Calu3 (cell line): Measurements from ENCODE around the gene ASXL1. TPM values are rescaled to one million over a fixed set of nuclear protein-coding genes. Genes with fewer than 3 reads are reported as not detected.

ENCODE experiments used
- BruUV-seq: library from RNA; stranded (reverse); fragments of 400-500 nt; replicated peaks from 2 replicates; lab custom pipeline; 2021; lab: Mats Ljungman, UMichigan
- CTCF ChIA-PET: fragments of 300-600 bp; sonication (Branson Sonifier 250); formaldehyde crosslinking; loops from one replicate; lab custom pipeline; 2022; ENCODE audit warnings: antibody characterized with exemption; lab: Charles Lee
- DNase-seq: peaks from one replicate; pipeline ENCODE4 v3.0.0; 2022
- H3K27ac Mint-ChIP-seq: one replicate; pipeline ENCODE4 v1.8.0; 2022; ENCODE audit warnings: mixed read lengths; ENCODE audit not compliant: unreplicated experiment
- H3K27me3 Mint-ChIP-seq: one replicate; pipeline ENCODE4 v1.8.0; 2022; ENCODE audit warnings: mixed read lengths; ENCODE audit not compliant: unreplicated experiment
- H3K36me3 Mint-ChIP-seq: one replicate; pipeline ENCODE4 v1.8.0; 2022; ENCODE audit warnings: mild to moderate bottlenecking, moderate library complexity, mixed read lengths; ENCODE audit not compliant: insufficient read depth, unreplicated experiment
- H3K4me1 Mint-ChIP-seq: one replicate; pipeline ENCODE4 v1.8.0; 2022; ENCODE audit warnings: mild to moderate bottlenecking, low read depth, mixed read lengths; ENCODE audit not compliant: unreplicated experiment
- H3K4me3 Mint-ChIP-seq: one replicate; pipeline ENCODE4 v1.8.0; 2022; ENCODE audit warnings: mild to moderate bottlenecking, low read depth, moderate library complexity, mixed read lengths; ENCODE audit not compliant: unreplicated experiment
- H3K9me3 Mint-ChIP-seq: one replicate; pipeline ENCODE4 v1.8.0; 2022; ENCODE audit warnings: low read depth, mixed read lengths; ENCODE audit not compliant: unreplicated experiment
- CTCF ChIP-seq: fragments of 200-600 bp; IDR thresholded peaks from one replicate; pipeline ENCODE4 v1.8.0; 2022; ENCODE audit warnings: antibody characterized with exemption; ENCODE audit not compliant: unreplicated experiment
- intact Hi-C: fragments of 100-400 bp; cut with micrococcal nuclease; formaldehyde crosslinking; loops from one replicate; pipeline ENCODE4 v1.10.0; 2022; ENCODE audit not compliant: unreplicated experiment
- total RNA-seq: library from RNA; stranded (reverse); gene quantifications from 2 replicates; pipeline ENCODE4 v1.2.3, GENCODE V29; 2022

Gene ASXL1
- total RNA-seq, 1 experiment from 2014 or later = 120 TPM

GRCh38 chr20:32315891-32316290 lies 42.2 kb upstream of the ASXL1 start:
- intact Hi-C loops = no loop called here
- Mint-ChIP-seq H3K27me3 (no peaks in the 10 kb centered on the region), H3K9me3 (no peaks in the 10 kb centered on the region), H3K27ac (no peak overlapping the region), H3K4me1 (peaks cover 7% of the 10 kb centered on the region), H3K36me3 (peaks cover 46% of the 10 kb centered on the region), H3K4me3 (no peak overlapping the region)
- CTCF ChIA-PET = interaction anchor here (0.5 kb wide), 1 partner anchor 407 kb away, joined by 3 read pairs; no protein-coding TSS in a partner anchor
- no peak for TF ChIP-seq CTCF
- no TSS peak for BruUV-seq
- no peak for DNase-seq

- Mint-ChIP-seq H3K27me3 (no peaks in the 10 kb centered on the region), H3K9me3 (no peaks in the 10 kb centered on the region), H3K4me3 (no peak overlapping the region), H3K36me3 (peaks cover 44% of the 10 kb centered on the region), H3K27ac (no peak overlapping the region), H3K4me1 (peaks cover 7% of the 10 kb centered on the region)
- no peak for DNase-seq
- intact Hi-C loops = no loop called here
- no TSS peak for BruUV-seq
- TF ChIP-seq CTCF = no peak
- CTCF ChIA-PET = interaction anchor here (0.5 to 0.6 kb wide), 2 partner anchors 86 to 408 kb away, joined by 3 read pairs; no protein-coding TSS in a partner anchor
These were observed 41.5 kb upstream of the ASXL1 start for GRCh38 chr20:32316667-32317066.

GRCh38 chr20:32319100-32319499 lies 39.0 kb upstream of the ASXL1 start:
- no peak overlapping the region for H3K4me3 Mint-ChIP-seq

GRCh38 chr20:32320305-32320704 lies 37.8 kb upstream of the ASXL1 start:
- intact Hi-C loops = no loop called here
- Mint-ChIP-seq H3K4me1 (peaks cover 7% of the 10 kb centered on the region), H3K27ac (no peak overlapping the region), H3K4me3 (no peak overlapping the region), H3K27me3 (no peaks in the 10 kb centered on the region), H3K9me3 (no peaks in the 10 kb centered on the region), H3K36me3 (peaks cover 34% of the 10 kb centered on the region)
- CTCF ChIA-PET = interaction anchor here (0.7 kb wide), 1 partner anchor 137 kb away, joined by 3 read pairs; no protein-coding TSS in a partner anchor
- DNase-seq = no peak
- TF ChIP-seq CTCF = no peak
- no TSS peak for BruUV-seq

More at GRCh38 chr20:32319100-32319499, 39.0 kb upstream of the ASXL1 start:
- intact Hi-C loops = no loop called here
- no peak for TF ChIP-seq CTCF
- CTCF ChIA-PET = no interaction called here
- Mint-ChIP-seq H3K27ac (no peak overlapping the region), H3K4me1 (peaks cover 7% of the 10 kb centered on the region), H3K27me3 (no peaks in the 10 kb centered on the region), H3K36me3 (peaks cover 34% of the 10 kb centered on the region), H3K9me3 (no peaks in the 10 kb centered on the region)
- no peak for DNase-seq
- no TSS peak for BruUV-seq
